ENCODE data around the gene POLN. TPM values are rescaled to one million over a fixed set of nuclear protein-coding genes. Genes with fewer than 3 reads are reported as not detected.
"Not testable (repeated sequence)": the region's sequence is repeated elsewhere in the genome, so short reads cannot be mapped to it uniquely, and the experiment has no call there.

Gene POLN
- total RNA-seq, 1 donor from 2014 or later = 3.4 TPM

- peak; percentile 69 to 79 for DNase-seq (ENCODE audit: low read depth in 2 of 2)
Observed at GRCh38 chr4:2220016-2220630, 21.8 kb downstream of the POLN start.

GRCh38 chr4:2219233-2219760 is 22.6 kb downstream of the POLN start:
- DNase-seq (ENCODE audit: low read depth in 2 of 2) = no peak

- DNase-seq (ENCODE audit: low read depth in 2 of 2) = no peak
Observed at GRCh38 chr4:2218436-2218835, 23.5 kb downstream of the POLN start.

- no peak for DNase-seq (ENCODE audit: low read depth in 2 of 2)
Observed at GRCh38 chr4:2217726-2218125, 24.2 kb downstream of the POLN start.

GRCh38 chr4:2212831-2213230 is 29.1 kb downstream of the POLN start:
- no peak for DNase-seq (ENCODE audit: low read depth in 2 of 2)

- not testable (repeated sequence) for DNase-seq (ENCODE audit: low read depth in 2 of 2)
Observed at GRCh38 chr4:2202789-2203188, 39.1 kb downstream of the POLN start.

- no peak for DNase-seq (ENCODE audit: low read depth in 2 of 2)
Observed at GRCh38 chr4:2194496-2194895, 47.4 kb downstream of the POLN start.

GRCh38 chr4:2193326-2193725 is 48.6 kb downstream of the POLN start:
- DNase-seq (ENCODE audit: low read depth in 2 of 2) = no peak

GRCh38 chr4:2186865-2187172 is 55.1 kb downstream of the POLN start:
- no peak for DNase-seq (ENCODE audit: low read depth in 2 of 2)

- DNase-seq (ENCODE audit: low read depth in 2 of 2) = peak; percentile 19 to 58
Observed at GRCh38 chr4:2186133-2186864, 55.6 kb downstream of the POLN start.

- DNase-seq (ENCODE audit: low read depth in 2 of 2) = no peak
Observed at GRCh38 chr4:2183394-2183793, 58.5 kb downstream of the POLN start.

GRCh38 chr4:2182994-2183393 is 58.9 kb downstream of the POLN start:
- no peak for DNase-seq (ENCODE audit: low read depth in 2 of 2)

- no peak for DNase-seq (ENCODE audit: low read depth in 2 of 2)
Observed at GRCh38 chr4:2180410-2180809, 61.5 kb downstream of the POLN start.

- DNase-seq (ENCODE audit: low read depth in 2 of 2) = no peak
Observed at GRCh38 chr4:2179717-2180116, 62.2 kb downstream of the POLN start.

GRCh38 chr4:2178986-2179385 is 62.9 kb downstream of the POLN start:
- no peak for DNase-seq (ENCODE audit: low read depth in 2 of 2)

GRCh38 chr4:2177443-2178093 is 64.4 kb downstream of the POLN start:
- DNase-seq (ENCODE audit: low read depth in 2 of 2) = no peak

GRCh38 chr4:2175990-2176698 is 65.8 kb downstream of the POLN start:
- DNase-seq (ENCODE audit: low read depth in 2 of 2) = no peak

- DNase-seq (ENCODE audit: low read depth in 2 of 2) = no peak
Observed at GRCh38 chr4:2174061-2174460, 67.9 kb downstream of the POLN start.

GRCh38 chr4:2172627-2173231 is 69.2 kb downstream of the POLN start:
- no peak for DNase-seq (ENCODE audit: low read depth in 2 of 2)

- DNase-seq (ENCODE audit: low read depth in 2 of 2) = no peak
Observed at GRCh38 chr4:2172161-2172560, 69.8 kb downstream of the POLN start.

GRCh38 chr4:2168469-2169319 is 73.2 kb downstream of the POLN start:
- DNase-seq (ENCODE audit: low read depth in 2 of 2) = no peak
